ENCODE data around the gene SCYGR4. TPM values are rescaled to one million over a fixed set of nuclear protein-coding genes. Genes with fewer than 3 reads are reported as not detected.

The SCYGR4 gene
- total RNA-seq, 4 donors from 2014 or later = not detected

- H3K9me3 ChIP-seq = no peaks in the 10 kb centered on the region
- no peak for DNase-seq
- TF ChIP-seq POLR2A (IDR thresholded peaks at IDR 0.05) = no peak
- no peak overlapping the region for H3K4me3 ChIP-seq (replicated peaks in 1 of 3)
- no peaks in the 10 kb centered on the region for H3K4me1 ChIP-seq
- no peaks in the 10 kb centered on the region for H3K36me3 ChIP-seq
- no peaks in the 10 kb centered on the region for H3K27me3 ChIP-seq
- WGBS, 2 donors = 32 to 54% methylated on average over 4 of the region's 4 CpGs
- no peak overlapping the region for H3K27ac ChIP-seq
- intact Hi-C loops (cut with DNase I) = loop anchor here (10.0 kb wide), 1 partner anchor 231 kb away; no protein-coding TSS in a partner anchor
These were observed 36.1 kb downstream of the SCYGR4 start for GRCh38 chr2:227653419-227653818.

- Histone ChIP-seq H3K9me3 (no peaks in the 10 kb centered on the region), H3K27me3 (no peaks in the 10 kb centered on the region), H3K27ac (no peak overlapping the region), H3K36me3 (no peaks in the 10 kb centered on the region), H3K4me1 (no peaks in the 10 kb centered on the region), H3K4me3 (replicated peaks in 1 of 3) (no peak overlapping the region)
- no peak for DNase-seq
- TF ChIP-seq CTCF (IDR thresholded peaks at IDR 0.05) (no peak), POLR2A (IDR thresholded peaks at IDR 0.05) (no peak)
- intact Hi-C loops (cut with DNase I) = loop anchor here (10.0 kb wide), 1 partner anchor 230 kb away; no protein-coding TSS in a partner anchor
- 68 to 78% methylated on average over 1 of the region's 1 CpG for WGBS, 2 donors
These were observed 37.1 kb downstream of the SCYGR4 start for GRCh38 chr2:227654426-227654825.

GRCh38 chr2:227655454-227655853 is 38.2 kb downstream of the SCYGR4 start:
- TF ChIP-seq POLR2A (IDR thresholded peaks at IDR 0.05) = no peak
- no peak for TF ChIP-seq CTCF (IDR thresholded peaks at IDR 0.05)
- WGBS, 2 donors = 48 to 61% methylated on average over 1 of the region's 1 CpG
- Histone ChIP-seq H3K27me3 (no peaks in the 10 kb centered on the region), H3K4me1 (no peaks in the 10 kb centered on the region), H3K9me3 (no peaks in the 10 kb centered on the region), H3K36me3 (no peaks in the 10 kb centered on the region), H3K4me3 (replicated peaks in 1 of 3) (no peak overlapping the region), H3K27ac (no peak overlapping the region)
- intact Hi-C loops (cut with DNase I) = loop anchor here (5.0 to 10.0 kb wide), 2 partner anchors 112 to 229 kb away; no protein-coding TSS in a partner anchor
- no peak for DNase-seq

- Histone ChIP-seq H3K27me3 (no peaks in the 10 kb centered on the region), H3K4me3 (replicated peaks in 1 of 3) (no peak overlapping the region), H3K36me3 (no peaks in the 10 kb centered on the region), H3K27ac (no peak overlapping the region), H3K4me1 (no peaks in the 10 kb centered on the region), H3K9me3 (no peaks in the 10 kb centered on the region)
- TF ChIP-seq POLR2A (IDR thresholded peaks at IDR 0.05) = no peak
- no peak for TF ChIP-seq CTCF (IDR thresholded peaks at IDR 0.05)
- intact Hi-C loops (cut with DNase I) = loop anchor here (5.0 to 10.0 kb wide), 2 partner anchors 110 to 227 kb away; no protein-coding TSS in a partner anchor
- 68 to 73% methylated on average over 8 of the region's 8 CpGs for WGBS, 2 donors
- DNase-seq = no peak
These were observed 40.0 kb downstream of the SCYGR4 start for GRCh38 chr2:227657199-227657845.

GRCh38 chr2:227661025-227661649 is 43.8 kb downstream of the SCYGR4 start:
- Histone ChIP-seq H3K27ac (no peak overlapping the region), H3K4me1 (no peaks in the 10 kb centered on the region), H3K36me3 (no peaks in the 10 kb centered on the region), H3K9me3 (no peaks in the 10 kb centered on the region), H3K4me3 (replicated peaks in 1 of 3) (no peak overlapping the region), H3K27me3 (no peaks in the 10 kb centered on the region)
- no peak for TF ChIP-seq CTCF (IDR thresholded peaks at IDR 0.05)
- TF ChIP-seq POLR2A (IDR thresholded peaks at IDR 0.05) = no peak
- no peak for DNase-seq
- intact Hi-C loops (cut with DNase I) = no loop called here
- 41 to 43% methylated on average over 7 of the region's 7 CpGs for WGBS, 2 donors

Data from thyroid gland (tissue), 4 donors.